ENCODE results near the gene TNNI2. TPM values are rescaled to one million over a fixed set of nuclear protein-coding genes. Genes with fewer than 3 reads are reported as not detected.
"Not testable (repeated sequence)": the region's sequence is repeated elsewhere in the genome, so short reads cannot be mapped to it uniquely, and the experiment has no call there.

Gene TNNI2
- total and polyA plus RNA-seq, 7 donors = 985 to 6,537 (median 2,859) TPM

DNA sequence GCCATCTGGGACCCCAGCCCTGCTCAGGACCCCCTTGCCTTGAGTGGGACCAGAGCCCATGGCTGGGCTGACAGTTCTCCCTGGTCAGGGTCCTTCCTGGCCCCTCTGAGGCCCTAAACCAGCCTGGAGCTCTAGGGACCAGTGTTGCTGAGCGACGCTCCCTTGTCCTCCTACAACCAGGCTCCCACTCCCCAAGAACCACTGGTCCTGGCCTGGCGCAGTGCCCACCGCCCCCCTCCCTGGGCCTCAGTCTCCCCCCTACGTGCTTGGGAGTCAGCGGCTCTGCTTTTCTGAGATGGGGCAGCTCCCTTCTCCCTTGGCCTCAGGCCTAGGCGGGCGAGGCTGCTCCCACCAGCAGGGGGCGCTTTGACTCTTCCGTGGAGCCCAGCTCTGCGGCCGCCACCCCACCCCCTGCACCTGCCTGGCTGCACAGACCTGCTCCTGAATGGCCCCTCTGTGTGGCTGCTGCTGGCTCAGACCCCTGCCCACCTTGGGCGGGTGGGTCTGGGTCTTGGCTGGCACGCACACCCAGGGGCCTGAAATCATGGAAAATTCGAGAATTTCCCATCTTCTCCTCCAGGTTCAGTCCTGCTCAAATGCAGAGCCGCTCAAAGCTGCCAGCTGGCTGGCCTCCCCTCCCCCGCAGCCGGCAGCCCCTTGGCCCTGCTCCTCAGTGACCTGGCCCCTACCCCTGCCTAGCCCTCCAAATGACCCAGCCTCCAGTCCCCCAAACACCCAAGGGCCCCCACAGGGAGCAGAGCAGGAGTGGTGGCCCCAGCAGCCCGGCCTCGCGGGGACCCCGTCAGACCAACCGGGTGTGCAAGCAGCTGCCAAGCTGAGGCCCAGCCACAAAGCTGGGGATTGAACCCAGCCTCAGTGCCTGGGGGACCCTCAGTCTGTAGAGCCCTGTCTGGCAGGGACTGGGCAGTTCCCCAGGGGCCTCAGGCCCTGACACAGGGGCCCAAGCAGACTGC, 43.8 kb downstream of the TNNI2 start:
- H3K9me3 ChIP-seq = no peaks in the 10 kb centered on the region
- TF ChIP-seq CTCF (IDR thresholded peaks at IDR 0.05) = peak; percentile 94
- WGBS, 3 donors = 16 to 32% (median 23%) methylated on average over 20 to 23 of the region's 23 CpGs
- no peak overlapping the region for H3K4me3 ChIP-seq
- DNase-seq = peak; percentile 85 to 93
- H3K27ac ChIP-seq = peak overlapping the region; percentile 84
- intact Hi-C loops (cut with DNase I) = loop anchor here (5.0 kb wide), 4 partner anchors 35 to 265 kb away; partner anchors contain the start of genes TNNT3 (in 2 of the 2) and TNNI2 (in 1 of the 2)
- peaks cover 20% of the 10 kb centered on the region for H3K4me1 ChIP-seq
- peaks cover 0 to 4% of the 10 kb centered on the region in 2 donors for H3K36me3 ChIP-seq (ENCODE audit: insufficient read depth in 1 of 2, low read depth in 1 of 2)
- H3K27me3 ChIP-seq (ENCODE audit: insufficient read depth in 3 of 3, low read length in 2 of 3) = no peaks in the 10 kb centered on the region
- ATAC-seq = peak; percentile 86 to 94 (median 92)

DNA sequence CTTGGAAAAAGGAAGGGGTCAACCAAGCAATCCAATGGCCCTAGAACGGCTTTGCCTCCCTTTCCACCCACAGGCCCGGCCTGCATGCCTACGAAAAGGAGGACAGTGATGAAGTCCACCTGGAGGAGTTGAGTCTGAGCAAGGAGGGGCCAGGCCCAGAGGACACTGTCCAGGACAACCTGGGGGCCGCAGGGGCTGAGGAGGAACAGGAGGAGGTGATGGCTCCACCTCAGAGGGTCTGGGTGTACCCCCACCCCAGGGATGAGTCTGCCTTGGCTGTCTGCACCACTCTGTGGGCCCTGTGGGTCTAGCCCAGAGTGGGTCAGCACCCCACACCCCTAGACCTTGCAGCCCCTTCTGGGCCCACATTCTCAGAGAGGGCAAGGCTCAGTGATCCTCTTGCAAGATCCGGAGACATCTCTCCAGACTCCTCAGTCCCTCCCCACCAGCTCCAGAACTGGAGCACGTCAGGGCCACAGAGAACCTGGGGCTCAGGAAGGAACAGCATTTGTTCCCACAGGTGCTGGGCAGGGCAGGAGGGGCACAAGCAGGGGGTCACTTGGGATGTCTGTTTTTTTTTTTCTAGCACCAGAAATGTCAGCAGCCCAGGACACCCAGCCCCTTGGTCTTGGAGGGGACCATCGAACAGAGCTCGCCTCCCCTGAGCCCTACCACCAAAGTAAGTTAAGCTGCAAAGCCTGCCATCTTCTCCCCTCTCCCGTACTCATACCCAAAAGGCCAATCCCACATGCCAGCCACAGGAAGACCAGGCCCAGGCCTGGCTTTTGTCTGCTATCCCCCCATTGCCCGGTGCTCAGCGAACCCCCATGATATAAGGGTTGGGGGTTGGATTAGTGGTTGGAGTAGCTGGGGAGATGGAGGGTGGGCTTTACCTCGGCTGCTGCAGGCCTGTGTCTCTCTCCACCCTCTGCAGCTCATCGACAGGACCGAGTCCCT, 44.8 kb downstream of the TNNI2 start:
- TF ChIP-seq CTCF (IDR thresholded peaks at IDR 0.05) = no peak
- DNase-seq = no peak
- intact Hi-C loops (cut with DNase I) = loop anchor here (5.0 kb wide), 4 partner anchors 34 to 264 kb away; partner anchors contain the start of genes TNNT3 (in 2 of the 2) and TNNI2 (in 1 of the 2)
- ATAC-seq = no peak
- H3K4me3 ChIP-seq = no peak overlapping the region
- H3K4me1 ChIP-seq = peaks cover 29% of the 10 kb centered on the region
- peak overlapping the region; percentile 84 for H3K27ac ChIP-seq
- no peaks in the 10 kb centered on the region for H3K27me3 ChIP-seq (ENCODE audit: insufficient read depth in 3 of 3, low read length in 2 of 3)
- WGBS, 3 donors = 87 to 92% (median 88%) methylated on average over 14 of the region's 14 CpGs
- H3K36me3 ChIP-seq (ENCODE audit: insufficient read depth in 1 of 2, low read depth in 1 of 2) = peaks cover 0 to 4% of the 10 kb centered on the region in 2 donors
- H3K9me3 ChIP-seq = no peaks in the 10 kb centered on the region

GRCh38 chr11:1884303-1884700, 45.5 kb downstream of the TNNI2 start:
- Histone ChIP-seq H3K27me3 (ENCODE audit: insufficient read depth in 3 of 3, low read length in 2 of 3) (no peaks in the 10 kb centered on the region), H3K27ac (no peak overlapping the region), H3K9me3 (no peaks in the 10 kb centered on the region), H3K36me3 (ENCODE audit: insufficient read depth in 1 of 2, low read depth in 1 of 2) (peaks cover 0 to 4% of the 10 kb centered on the region in 2 donors), H3K4me3 (no peak overlapping the region), H3K4me1 (peaks cover 36% of the 10 kb centered on the region)
- intact Hi-C loops (cut with DNase I) = loop anchor here (5.0 kb wide), 4 partner anchors 33 to 263 kb away; partner anchors contain the start of genes TNNT3 (in 2 of the 2) and TNNI2 (in 1 of the 2)
- WGBS, 3 donors = 93 to 94% (median 93%) methylated on average over 5 of the region's 5 CpGs
- no peak for DNase-seq
- no peak for ATAC-seq
- TF ChIP-seq CTCF (IDR thresholded peaks at IDR 0.05) = no peak

GRCh38 chr11:1886551-1886950, 47.8 kb downstream of the TNNI2 start:
- peaks cover 48% of the 10 kb centered on the region for H3K4me1 ChIP-seq
- H3K27me3 ChIP-seq (ENCODE audit: insufficient read depth in 3 of 3, low read length in 2 of 3); H3K4me3 ChIP-seq; H3K36me3 ChIP-seq (ENCODE audit: insufficient read depth in 1 of 2, low read depth in 1 of 2); ATAC-seq; intact Hi-C loops (cut with DNase I); H3K9me3 ChIP-seq; H3K27ac ChIP-seq; DNase-seq: not testable (repeated sequence)
- WGBS, 3 donors = 79 to 92% (median 80%) methylated on average over 13 of the region's 13 CpGs

Data from psoas muscle (tissue), 8 donors.